Muscle layer of duodenum (tissue), 2 donors: ENCODE data around the gene PSD.

Source experiments
- H3K27ac ChIP-seq: one replicate; pipeline ENCODE4 v1.7.0; 2013; ENCODE audit warnings: mild to moderate bottlenecking, low read length
- H3K27me3 ChIP-seq: one replicate; pipeline ENCODE4 v1.7.0; 2013; ENCODE audit warnings: low read depth, mild to moderate bottlenecking, control low read depth, low read length
- H3K36me3 ChIP-seq, 2 donors: one replicate each; pipeline ENCODE4 v1.7.0; 2013; ENCODE audit warnings: low read length in 2 of 2, control low read depth in 1 of 2, mild to moderate bottlenecking in 1 of 2; ENCODE audit not compliant: insufficient read depth in 2 of 2, control insufficient read depth in 1 of 2
- H3K4me1 ChIP-seq, 2 donors: one replicate each; pipeline ENCODE4 v1.7.0; 2013; ENCODE audit warnings: low read length in 2 of 2, mild to moderate bottlenecking in 2 of 2, control low read depth in 1 of 2, moderate library complexity in 1 of 2; ENCODE audit not compliant: insufficient read depth in 2 of 2, control insufficient read depth in 1 of 2
- H3K4me3 ChIP-seq, 2 donors: one replicate each; pipeline ENCODE4 v1.7.0; 2013; ENCODE audit warnings: low read length in 2 of 2, low read depth in 1 of 2, mild to moderate bottlenecking in 1 of 2
- H3K9me3 ChIP-seq, 2 donors: one replicate each; pipeline ENCODE4 v1.7.0; 2013; ENCODE audit warnings: low read length in 2 of 2, control low read depth in 1 of 2, mild to moderate bottlenecking in 1 of 2; ENCODE audit not compliant: control insufficient read depth in 1 of 2
- donor health status: healthy.

Gene PSD

DNA sequence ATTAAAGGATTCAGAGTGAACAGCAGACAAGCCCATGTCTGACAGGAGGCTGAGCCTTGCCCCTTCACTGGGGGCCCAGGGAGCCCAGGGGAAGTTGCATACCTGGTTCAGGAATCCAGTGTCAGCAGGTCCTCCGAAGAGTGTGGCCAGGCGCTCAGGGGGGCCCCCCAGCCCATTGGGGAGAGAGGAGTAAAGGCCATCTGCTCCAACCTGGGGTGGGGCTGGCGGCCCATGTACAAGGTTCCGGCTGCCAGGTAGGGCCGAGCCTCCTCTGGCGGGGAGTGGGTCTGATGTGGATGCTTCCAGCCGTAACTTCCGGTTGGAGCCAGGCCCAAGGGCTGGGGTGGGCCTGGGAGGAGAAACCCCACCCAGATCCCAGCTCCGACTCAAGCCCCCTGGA lies 2.3 kb downstream of the PSD start:
- Histone ChIP-seq H3K4me3 (no peak overlapping the region), H3K9me3 (no peaks in the 10 kb centered on the region), H3K36me3 (no peaks in the 10 kb centered on the region), H3K4me1 (peaks cover 7 to 17% of the 10 kb centered on the region in 2 donors), H3K27me3 (peaks cover 24% of the 10 kb centered on the region), H3K27ac (no peak overlapping the region)

DNA sequence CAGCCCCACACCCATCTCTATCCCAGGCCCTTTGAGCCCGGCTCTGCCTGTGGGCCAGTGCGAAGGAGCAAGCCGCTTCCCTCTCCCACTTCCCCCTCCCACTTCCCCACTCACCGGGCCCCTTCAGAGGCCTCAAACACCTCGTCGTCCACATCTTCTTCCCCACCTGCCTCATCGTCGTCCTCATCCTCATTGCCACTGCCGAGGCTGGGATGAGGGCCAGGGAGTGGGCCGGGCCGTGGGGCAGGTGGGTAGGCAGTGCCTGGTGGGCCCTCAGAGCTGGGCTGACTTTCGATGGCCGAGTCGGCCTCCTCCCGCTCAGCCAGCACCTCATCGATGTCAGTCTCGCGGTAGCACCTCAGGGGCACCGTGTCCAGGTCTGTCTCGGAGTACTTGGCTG lies 3.8 kb downstream of the PSD start:
- H3K27ac ChIP-seq: no peak overlapping the region
- H3K4me3 ChIP-seq: no peak overlapping the region
- H3K4me1 ChIP-seq: peaks cover 2 to 22% of the 10 kb centered on the region in 2 donors
- H3K36me3 ChIP-seq: no peaks in the 10 kb centered on the region
- no peaks in the 10 kb centered on the region for H3K9me3 ChIP-seq
- peaks cover 39% of the 10 kb centered on the region for H3K27me3 ChIP-seq

- peaks cover 0 to 21% of the 10 kb centered on the region in 2 donors for H3K4me1 ChIP-seq
- no peaks in the 10 kb centered on the region for H3K9me3 ChIP-seq
- H3K27ac ChIP-seq: no peak overlapping the region
- peaks cover 44% of the 10 kb centered on the region for H3K27me3 ChIP-seq
- H3K36me3 ChIP-seq: no peaks in the 10 kb centered on the region
- H3K4me3 ChIP-seq: no peak overlapping the region
These were observed 4.6 kb downstream of the PSD start for GRCh38 chr10:102413806-102414561.

DNA sequence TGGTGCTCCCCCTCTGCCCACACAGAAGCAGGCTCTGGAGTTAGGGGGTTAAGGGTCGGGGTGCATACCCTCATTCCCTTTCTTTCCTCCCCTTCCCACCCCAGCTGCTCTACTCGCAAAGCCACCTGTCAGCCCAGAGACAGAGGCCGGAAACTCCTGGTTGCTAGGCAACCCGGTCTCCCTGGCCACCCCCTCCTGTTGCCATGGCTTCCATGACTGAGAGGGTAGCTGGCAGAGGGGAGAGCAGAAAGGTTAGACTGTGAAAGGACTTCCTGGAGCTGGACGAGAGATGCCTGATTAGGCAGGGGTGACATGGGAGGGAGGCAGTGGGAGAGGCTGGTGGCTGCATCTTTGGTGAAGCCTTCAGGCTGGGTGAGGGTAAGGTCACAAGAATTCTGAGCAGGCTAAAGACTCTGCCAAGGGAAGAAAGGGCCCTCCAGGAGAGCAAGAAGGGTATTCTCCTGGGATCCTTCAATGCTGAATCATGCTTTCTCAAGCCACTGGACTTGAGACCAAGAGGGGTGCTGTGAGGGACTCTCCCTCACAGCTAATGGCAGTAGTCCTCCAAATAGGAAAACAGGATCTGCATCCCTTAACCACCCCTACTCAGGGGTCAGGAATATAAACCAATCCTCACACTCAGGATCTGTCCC lies 5.4 kb downstream of the PSD start:
- H3K27me3 ChIP-seq: peaks cover 42% of the 10 kb centered on the region
- H3K36me3 ChIP-seq: no peaks in the 10 kb centered on the region
- no peak overlapping the region for H3K4me3 ChIP-seq
- H3K27ac ChIP-seq: no peak overlapping the region
- no peaks in the 10 kb centered on the region for H3K9me3 ChIP-seq
- H3K4me1 ChIP-seq: peaks cover 0 to 20% of the 10 kb centered on the region in 2 donors

DNA sequence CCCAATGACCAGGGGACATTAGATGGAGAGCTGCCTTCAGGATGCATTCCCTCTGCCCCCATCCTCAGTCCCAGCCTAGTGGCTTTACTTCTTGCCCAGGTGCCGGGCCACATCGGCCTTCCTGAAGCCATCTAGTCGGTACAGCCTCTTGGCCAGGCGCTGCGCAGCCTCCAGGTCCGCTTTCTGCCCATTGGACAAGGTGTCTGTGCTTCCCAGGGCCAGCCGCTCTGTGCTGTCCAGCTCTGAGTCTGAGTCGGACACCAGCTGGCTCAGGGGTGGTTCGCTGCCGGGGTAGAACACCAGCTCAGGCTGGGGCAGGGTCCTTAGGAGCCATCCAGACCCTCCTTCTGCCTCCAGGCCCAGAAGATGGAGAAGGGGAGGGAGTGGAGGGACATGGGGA lies 6.3 kb downstream of the PSD start:
- Histone ChIP-seq H3K9me3 (no peaks in the 10 kb centered on the region), H3K27ac (no peak overlapping the region), H3K27me3 (peaks cover 33% of the 10 kb centered on the region), H3K4me3 (no peak overlapping the region), H3K36me3 (no peaks in the 10 kb centered on the region), H3K4me1 (peaks cover 0 to 20% of the 10 kb centered on the region in 2 donors)

DNA sequence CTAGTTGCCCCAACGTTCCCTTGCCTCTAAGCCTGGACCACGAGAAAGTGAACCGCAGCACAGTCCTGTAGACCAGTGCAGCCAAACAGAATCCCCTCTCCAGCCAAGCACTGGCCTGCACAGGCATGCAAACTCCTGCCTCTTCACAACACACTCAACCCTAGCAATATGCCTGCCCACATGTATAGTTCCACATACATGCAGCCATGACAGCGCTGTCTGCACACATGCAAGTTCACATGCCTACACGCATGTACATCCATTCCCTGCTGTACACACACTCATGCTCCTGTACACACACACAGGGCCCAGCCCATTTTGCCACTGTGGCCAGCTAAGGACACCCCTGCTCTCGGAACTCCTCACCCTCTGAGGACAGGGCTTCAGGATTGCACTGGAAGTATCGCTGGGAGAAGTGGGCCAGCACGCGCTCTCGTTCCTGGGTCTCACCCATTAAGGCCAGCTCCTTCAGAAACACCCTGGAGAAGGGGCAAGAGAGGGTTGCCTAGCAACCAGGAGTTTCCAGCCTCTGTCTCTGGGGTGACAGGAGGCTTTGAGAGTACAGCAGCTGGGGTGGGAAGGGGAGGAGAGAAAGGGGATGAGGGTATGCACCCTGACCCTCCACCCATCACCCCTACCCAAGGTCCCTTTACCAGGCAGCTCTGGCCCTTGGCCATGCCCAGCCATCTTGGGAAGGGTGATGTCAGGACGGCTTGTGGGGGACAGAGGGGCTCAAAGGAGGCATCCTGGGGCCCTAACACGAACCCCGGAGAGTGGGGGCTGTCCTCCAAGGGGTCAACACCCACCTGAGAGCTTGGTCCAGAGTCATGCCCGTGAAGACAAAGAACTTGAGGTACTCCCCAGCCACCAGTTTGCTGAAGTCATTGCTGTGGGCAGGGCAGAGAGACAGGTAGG lies 7.0 kb downstream of the PSD start:
- no peak overlapping the region for H3K27ac ChIP-seq
- no peak overlapping the region for H3K4me3 ChIP-seq
- H3K9me3 ChIP-seq: no peaks in the 10 kb centered on the region
- peaks cover 30% of the 10 kb centered on the region for H3K27me3 ChIP-seq
- no peaks in the 10 kb centered on the region for H3K36me3 ChIP-seq
- peaks cover 0 to 20% of the 10 kb centered on the region in 2 donors for H3K4me1 ChIP-seq

DNA sequence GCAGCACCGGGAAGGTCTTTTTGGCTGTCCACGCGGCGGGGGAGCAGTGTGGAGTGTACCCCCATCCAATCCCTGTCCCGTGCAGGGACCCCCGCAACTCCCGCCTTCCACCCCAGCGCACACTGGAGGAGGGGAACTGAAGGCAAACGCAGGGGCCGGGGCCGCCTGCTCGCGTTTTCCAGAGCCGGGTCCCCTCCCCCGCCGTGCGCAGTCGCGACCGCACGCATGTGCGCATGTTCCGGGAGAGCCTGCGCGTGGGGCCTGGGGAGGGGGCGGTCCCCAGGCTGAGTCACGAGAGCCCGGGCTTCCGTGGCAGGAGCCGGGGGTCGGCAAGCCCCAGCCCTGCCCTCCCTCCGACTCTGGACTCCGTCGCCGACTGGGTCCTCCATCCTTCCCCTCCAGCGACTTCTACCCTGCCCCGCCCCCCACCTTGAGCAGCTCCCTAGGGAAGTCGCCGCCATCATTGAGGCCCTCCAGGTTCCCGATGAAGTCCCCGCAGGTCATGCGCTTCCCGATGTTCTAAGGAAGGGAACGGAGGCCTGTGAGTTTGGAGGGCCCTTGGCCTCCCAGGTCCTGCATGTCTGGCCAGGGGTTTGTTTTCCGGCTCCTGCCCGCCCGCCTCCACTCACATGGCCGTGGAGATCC lies 8.0 kb downstream of the PSD start:
- Histone ChIP-seq H3K36me3 (no peaks in the 10 kb centered on the region), H3K9me3 (no peaks in the 10 kb centered on the region), H3K27ac (peak overlapping the region; percentile 76), H3K4me3 (peak overlapping the region in 1 of 2 donors; percentile 74), H3K4me1 (peaks cover 0 to 23% of the 10 kb centered on the region in 2 donors), H3K27me3 (peaks cover 30% of the 10 kb centered on the region)

DNA sequence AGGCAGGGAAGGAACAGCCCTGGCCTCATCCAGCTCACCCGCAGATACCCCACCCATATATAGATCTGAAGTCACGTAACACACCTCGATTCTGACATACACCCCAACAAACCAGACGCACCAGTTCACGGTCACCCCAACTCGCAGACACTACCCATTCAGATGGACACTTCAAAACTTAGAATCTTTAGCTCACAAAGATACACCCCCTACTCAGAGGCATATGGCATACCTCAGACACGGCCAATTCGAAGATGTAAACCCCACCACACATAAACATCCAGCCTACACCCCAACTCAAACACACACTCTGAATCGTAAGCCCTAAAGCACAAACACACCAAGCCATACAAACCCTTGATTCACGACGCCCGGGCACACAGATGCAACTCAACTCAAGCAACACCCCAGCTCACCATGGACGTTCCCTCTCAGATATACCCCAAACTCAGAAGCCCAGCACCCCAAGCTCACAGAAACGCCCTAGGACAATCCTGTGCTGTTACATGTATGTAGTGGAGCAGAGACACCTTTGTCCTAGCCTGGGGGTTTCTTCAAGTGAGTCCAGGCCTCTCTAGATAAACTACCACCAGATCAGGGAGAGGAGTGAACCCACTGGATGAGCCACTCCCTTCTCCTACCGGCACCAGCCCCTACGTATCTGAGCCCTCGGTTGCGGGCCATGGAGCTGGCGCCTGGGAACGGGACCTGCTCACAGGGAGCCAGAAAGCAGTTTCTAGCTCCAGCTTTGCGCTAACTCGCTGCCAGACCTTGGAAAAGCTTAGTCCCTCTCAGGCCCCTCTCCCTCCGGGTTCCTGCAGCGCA lies 8.8 kb downstream of the PSD start:
- H3K4me3 ChIP-seq: peak overlapping the region in 1 of 2 donors; percentile 74
- H3K9me3 ChIP-seq: no peaks in the 10 kb centered on the region
- no peaks in the 10 kb centered on the region for H3K36me3 ChIP-seq
- H3K4me1 ChIP-seq: peaks cover 0 to 30% of the 10 kb centered on the region in 2 donors
- peak overlapping the region; percentile 76 for H3K27ac ChIP-seq
- peaks cover 30% of the 10 kb centered on the region for H3K27me3 ChIP-seq

- Histone ChIP-seq H3K27me3 (peaks cover 30% of the 10 kb centered on the region), H3K4me3 (peak overlapping the region; percentile 37 to 74), H3K27ac (peak overlapping the region; percentile 86), H3K9me3 (no peaks in the 10 kb centered on the region), H3K36me3 (no peaks in the 10 kb centered on the region), H3K4me1 (peaks cover 0 to 37% of the 10 kb centered on the region in 2 donors)
These were observed 9.6 kb downstream of the PSD start for GRCh38 chr10:102408728-102409603.
